CD4-positive, alpha-beta T cell (primary cell): ENCODE measurements around the gene VWA7. TPM values are rescaled to one million over a fixed set of nuclear protein-coding genes. Genes with fewer than 3 reads are reported as not detected.

Experiments used
- ATAC-seq: fragments of 200-7000 bp; cut with Tn5 transposase; one replicate; pipeline ENCODE4 v1.10.0; 2022; ENCODE audit warnings: mild to moderate bottlenecking; ENCODE audit not compliant: poor library complexity
- CTCF ChIA-PET: fragments of 350-600 bp; sonication (Branson Sonifier 250); formaldehyde crosslinking; loops from one replicate; lab custom pipeline; 2021; ENCODE audit warnings: antibody characterized with exemption, inconsistent platforms; lab: Charles Lee
- POLR2A ChIA-PET: fragments of 350-600 bp; sonication (Branson Sonifier 250); formaldehyde crosslinking; loops from one replicate; lab custom pipeline; 2021; ENCODE audit warnings: antibody characterized with exemption, inconsistent platforms; lab: Charles Lee
- DNase-seq, 14 experiments: peaks; one replicate each; pipeline ENCODE4 v3.0.0-alpha.2; 2013 to 2020; ENCODE audit warnings: mixed read lengths in 2 of 14
- H3K27ac ChIP-seq, 2 donors: one replicate each; pipeline versions ENCODE4 v1.5.1 to v1.7.0; 2013; ENCODE audit warnings: low read length in 2 of 2, low read depth in 1 of 2, mild to moderate bottlenecking in 1 of 2
- H3K27me3 ChIP-seq, 2 experiments: 1 replicate in 1 of 2; 2 replicates in 1 of 2; pipeline versions ENCODE4 v1.6.1 to v1.7.0; 2013; ENCODE audit warnings: low read length in 2 of 2, control low read depth in 1 of 2, mild to moderate bottlenecking in 1 of 2, moderate library complexity in 1 of 2; ENCODE audit not compliant: insufficient read depth in 2 of 2, control insufficient read depth in 1 of 2
- H3K36me3 ChIP-seq: one replicate; pipeline ENCODE4 v1.6.1; 2013; ENCODE audit warnings: low read length, control low read depth; ENCODE audit not compliant: insufficient read depth
- H3K4me1 ChIP-seq: one replicate; pipeline ENCODE4 v1.6.1; 2013; ENCODE audit warnings: low read length, control low read depth; ENCODE audit not compliant: insufficient read depth
- H3K4me3 ChIP-seq: one replicate; pipeline ENCODE4 v1.5.1; 2013; ENCODE audit warnings: mild to moderate bottlenecking, low read length, moderate library complexity
- H3K9me3 ChIP-seq, 2 experiments: 1 replicate in 1 of 2; 2 replicates in 1 of 2; pipeline versions ENCODE4 v1.6.1 to v1.7.0; 2013; ENCODE audit warnings: low read length in 2 of 2, mild to moderate bottlenecking in 2 of 2, control low read depth in 1 of 2, moderate library complexity in 1 of 2; ENCODE audit not compliant: control insufficient read depth in 1 of 2, insufficient read depth in 1 of 2
- H3K27ac Mint-ChIP-seq: one replicate; pipeline ENCODE4 v1.8.0; 2020; ENCODE audit warnings: mixed read lengths
- H3K27me3 Mint-ChIP-seq: one replicate; pipeline ENCODE4 v1.8.0; 2021; ENCODE audit warnings: mixed read lengths
- H3K36me3 Mint-ChIP-seq: one replicate; pipeline ENCODE4 v1.8.0; 2021; ENCODE audit warnings: low read depth, mixed read lengths
- H3K4me1 Mint-ChIP-seq: one replicate; pipeline ENCODE4 v1.8.0; 2021; ENCODE audit warnings: low read depth, mixed read lengths
- H3K4me3 Mint-ChIP-seq: one replicate; pipeline ENCODE4 v1.8.0; 2020; ENCODE audit warnings: mild to moderate bottlenecking, mixed read lengths
- H3K9me3 Mint-ChIP-seq: one replicate; pipeline ENCODE4 v1.8.0; 2020; ENCODE audit warnings: mixed read lengths
- CTCF ChIP-seq: fragments of 200-600 bp; IDR thresholded peaks from one replicate; pipeline ENCODE4 v1.8.0; 2022; ENCODE audit warnings: antibody characterized with exemption, mild to moderate bottlenecking
- intact Hi-C, 2 experiments: fragments of 100-400 bp; cut with DNase I in 1 of 2; cut with micrococcal nuclease in 1 of 2; formaldehyde crosslinking; loops; one replicate each; pipeline versions ENCODE4 v1.15.1 to v1.9.0; 2023 to 2025; cut with DNase I, micrococcal nuclease
- total RNA-seq, 174 experiments: library from RNA in 2 of 174; stranded (reverse) in 2 of 174; gene quantifications; one replicate each; pipeline ENCODE4 v1.2.3 and lab custom pipeline; 2021 to 2026

VWA7 gene
- total RNA-seq, 2 experiments from 2014 or later = 1.7 TPM

DNA sequence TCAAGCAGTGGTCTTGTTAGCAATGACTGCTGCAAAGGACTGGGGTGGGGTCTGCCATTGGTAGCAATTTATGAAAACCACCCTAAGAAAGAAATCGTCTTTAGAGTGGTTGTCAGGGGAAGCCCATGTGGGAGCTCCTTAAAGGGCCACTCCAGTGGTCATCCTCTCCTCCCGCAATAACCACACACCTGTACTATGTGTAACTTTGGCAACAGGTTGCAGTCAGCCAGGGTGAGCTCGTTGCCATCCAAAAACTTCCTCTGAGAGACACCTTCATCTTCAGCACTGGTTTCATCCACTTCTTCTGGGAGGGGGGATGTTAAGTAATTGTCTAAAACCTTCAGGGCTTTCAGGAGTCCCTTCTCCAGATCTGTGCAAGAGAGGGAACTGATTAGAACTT lies 45.1 kb downstream of the VWA7 start:
- DNase-seq (no peak), ATAC-seq (no peak)
- Mint-ChIP-seq H3K27me3 (no peaks in the 10 kb centered on the region), H3K36me3 (peaks cover 65% of the 10 kb centered on the region), H3K27ac (peak overlapping the region; percentile 51), H3K9me3 (no peaks in the 10 kb centered on the region), H3K4me1 (peaks cover 76% of the 10 kb centered on the region), H3K4me3 (peak overlapping the region; percentile 62)
- H3K27ac ChIP-seq = no peak overlapping the region
- no peak for TF ChIP-seq CTCF
- no peaks in the 10 kb centered on the region for H3K27me3 ChIP-seq
- H3K9me3 ChIP-seq = no peaks in the 10 kb centered on the region
- peaks cover 39% of the 10 kb centered on the region for H3K36me3 ChIP-seq
- peaks cover 73% of the 10 kb centered on the region for H3K4me1 ChIP-seq
- ChIA-PET POLR2A (interaction anchor here (0.8 to 1.8 kb wide), 3 partner anchors 29 to 96 kb away, joined by 3 to 6 read pairs (median 4); partner anchors contain the start of genes ABHD16A and HSPA1B), CTCF (interaction anchor here (0.9 kb wide), 1 partner anchor 59 kb away, joined by 3 read pairs; no protein-coding TSS in a partner anchor)
- intact Hi-C loops = no loop called here
- no peak overlapping the region for H3K4me3 ChIP-seq

GRCh38 chr6:31730631-31731086 lies 46.5 kb downstream of the VWA7 start:
- Histone ChIP-seq H3K4me3 (no peak overlapping the region), H3K4me1 (peaks cover 73% of the 10 kb centered on the region)
- intact Hi-C loops = loop anchor here in 1 of 2 experiments (2.0 kb wide), 2 partner anchors 26 to 64 kb away; partner anchors contain the start of gene VARS1

More at GRCh38 chr6:31730631-31731086, 46.5 kb downstream of the VWA7 start:
- no peaks in the 10 kb centered on the region for H3K27me3 Mint-ChIP-seq
- POLR2A ChIA-PET = interaction anchor here (0.6 to 2.4 kb wide), 9 partner anchors 8 to 97 kb away, joined by 3 to 21 read pairs (median 7); partner anchors contain the start of genes HSPA1A, HSPA1B, HSPA1L and MSH5
- Histone ChIP-seq H3K27ac (peak overlapping the region in 1 of 2 donors; percentile 68), H3K27me3 (no peaks in the 10 kb centered on the region), H3K9me3 (no peaks in the 10 kb centered on the region), H3K36me3 (peaks cover 39% of the 10 kb centered on the region)
- ATAC-seq (no peak), DNase-seq (no peak)
- H3K4me3 Mint-ChIP-seq = peak overlapping the region; percentile 98
- peaks cover 64% of the 10 kb centered on the region for H3K36me3 Mint-ChIP-seq
- no peak for TF ChIP-seq CTCF
- peaks cover 76% of the 10 kb centered on the region for H3K4me1 Mint-ChIP-seq
- H3K9me3 Mint-ChIP-seq = no peaks in the 10 kb centered on the region
- CTCF ChIA-PET = interaction anchor here (1.3 to 5.8 kb wide), 5 partner anchors 8 to 133 kb away, joined by 3 to 41 read pairs (median 7); partner anchors contain the start of genes HSPA1B and MSH5
- peak overlapping the region; percentile 61 for H3K27ac Mint-ChIP-seq
